Ramos (cell line): Measurements from ENCODE around the gene COL23A1.
"Not testable (repeated sequence)": the region's sequence is repeated elsewhere in the genome, so short reads cannot be mapped to it uniquely, and the experiment has no call there.

Source experiments
- in situ Hi-C: fragments of 300-500 bp; cut with MboI; formaldehyde crosslinking; loops from one replicate; pipeline ENCODE4 v1.14.3; 2022; ENCODE audit warnings: low sequenced_read_pairs; ENCODE audit not compliant: unreplicated experiment

Gene COL23A1

GRCh38 chr5:178267876-178268275 lies 322.3 kb downstream of the COL23A1 start:
- in situ Hi-C loops: no loop called here

- in situ Hi-C loops: no loop called here
Measured at GRCh38 chr5:178267245-178267644, 322.9 kb downstream of the COL23A1 start.

GRCh38 chr5:178266581-178266980 lies 323.6 kb downstream of the COL23A1 start:
- in situ Hi-C loops: no loop called here

- in situ Hi-C loops: no loop called here
Measured at GRCh38 chr5:178265746-178266145, 324.4 kb downstream of the COL23A1 start.

- in situ Hi-C loops: no loop called here
Measured at GRCh38 chr5:178264044-178264443, 326.1 kb downstream of the COL23A1 start.

- in situ Hi-C loops: no loop called here
Measured at GRCh38 chr5:178261666-178262600, 328.3 kb downstream of the COL23A1 start.

- in situ Hi-C loops: no loop called here
Measured at GRCh38 chr5:178259623-178260536, 330.3 kb downstream of the COL23A1 start.

GRCh38 chr5:178257650-178258049 lies 332.5 kb downstream of the COL23A1 start:
- in situ Hi-C loops: no loop called here

- in situ Hi-C loops: no loop called here
Measured at GRCh38 chr5:178256746-178257145, 333.4 kb downstream of the COL23A1 start.

- in situ Hi-C loops: not testable (repeated sequence)
Measured at GRCh38 chr5:178253632-178254031, 336.6 kb downstream of the COL23A1 start.

GRCh38 chr5:178252258-178252657 lies 337.9 kb downstream of the COL23A1 start:
- in situ Hi-C loops: no loop called here

- in situ Hi-C loops: no loop called here
Measured at GRCh38 chr5:178250263-178250662, 339.9 kb downstream of the COL23A1 start.

GRCh38 chr5:178249191-178249989 lies 340.8 kb downstream of the COL23A1 start:
- in situ Hi-C loops: no loop called here

- in situ Hi-C loops: no loop called here
Measured at GRCh38 chr5:178248750-178249149, 341.4 kb downstream of the COL23A1 start.

GRCh38 chr5:178247481-178248456 lies 342.4 kb downstream of the COL23A1 start:
- in situ Hi-C loops: no loop called here

GRCh38 chr5:178246624-178247279 lies 343.4 kb downstream of the COL23A1 start:
- in situ Hi-C loops: no loop called here

GRCh38 chr5:178245389-178245788 lies 344.8 kb downstream of the COL23A1 start:
- in situ Hi-C loops: no loop called here

- in situ Hi-C loops: no loop called here
Measured at GRCh38 chr5:178244576-178244975, 345.6 kb downstream of the COL23A1 start.
